ENCODE measurements around the gene LCN15. TPM values are rescaled to one million over a fixed set of nuclear protein-coding genes. Genes with fewer than 3 reads are reported as not detected.

The LCN15 gene
- total and polyA plus RNA-seq, 10 donors: 0.35 TPM; not detected in 9

GRCh38 chr9:136784249-136784996 lies 20.1 kb upstream of the LCN15 start:
- intact Hi-C loops (cut with DNase I; ENCODE audit: low total_unique reads): loop anchor here (10.0 kb wide), 1 partner anchor 280 kb away; no protein-coding TSS in a partner anchor
- no peak overlapping the region for H3K27ac ChIP-seq

GRCh38 chr9:136782452-136782851 lies 18.1 kb upstream of the LCN15 start:
- Histone ChIP-seq H3K4me3 (no peak overlapping the region), H3K9me3 (no peaks in the 10 kb centered on the region), H3K27me3 (replicated peaks in 1 of 7) (no peaks in the 10 kb centered on the region), H3K36me3 (no peaks in the 10 kb centered on the region), H3K4me1 (peaks cover 0 to 9% (median 1%) of the 10 kb centered on the region in 6 donors), H3K27ac (no peak overlapping the region)
- intact Hi-C loops (cut with DNase I; ENCODE audit: low total_unique reads): loop anchor here (10.0 kb wide), 1 partner anchor 282 kb away; no protein-coding TSS in a partner anchor
- TF ChIP-seq CTCF (IDR thresholded peaks at IDR 0.05 in 8 of 11, conservative IDR thresholded peaks at IDR 0.05 in 3 of 11): no peak
- DNase-seq: no peak
- WGBS, 5 donors: 92 to 100% (median 98%) methylated on average over 3 of the region's 3 CpGs

More at GRCh38 chr9:136784249-136784996, 20.1 kb upstream of the LCN15 start:
- peaks cover 0 to 23% (median 6%) of the 10 kb centered on the region in 6 donors for H3K4me1 ChIP-seq
- DNase-seq: no peak
- no peaks in the 10 kb centered on the region for H3K9me3 ChIP-seq
- H3K27me3 ChIP-seq (replicated peaks in 1 of 7): no peaks in the 10 kb centered on the region
- 41 to 50% (median 44%) methylated on average over 9 of the region's 9 CpGs for WGBS, 5 donors
- H3K36me3 ChIP-seq: no peaks in the 10 kb centered on the region
- no peak overlapping the region for H3K4me3 ChIP-seq
- TF ChIP-seq CTCF (IDR thresholded peaks at IDR 0.05 in 8 of 11, conservative IDR thresholded peaks at IDR 0.05 in 3 of 11): peak in 9 of 11 experiments; percentile 19 to 71 (median 55)
- no peak for TF ChIP-seq POLR2AphosphoS5 (IDR thresholded peaks at IDR 0.05)
- TF ChIP-seq POLR2A (IDR thresholded peaks at IDR 0.05): no peak

GRCh38 chr9:136779808-136780207 lies 15.5 kb upstream of the LCN15 start:
- Histone ChIP-seq H3K4me3 (no peak overlapping the region), H3K36me3 (no peaks in the 10 kb centered on the region), H3K27me3 (replicated peaks in 1 of 7) (no peaks in the 10 kb centered on the region), H3K9me3 (no peaks in the 10 kb centered on the region), H3K27ac (no peak overlapping the region), H3K4me1 (peaks cover 0 to 6% (median 0%) of the 10 kb centered on the region in 6 donors)
- intact Hi-C loops (cut with DNase I; ENCODE audit: low total_unique reads): loop anchor here (10.0 kb wide), 1 partner anchor 285 kb away; no protein-coding TSS in a partner anchor
- WGBS, 5 donors: 80 to 88% (median 82%) methylated on average over 5 of the region's 5 CpGs
- TF ChIP-seq POLR2AphosphoS5 (IDR thresholded peaks at IDR 0.05) (no peak), CTCF (IDR thresholded peaks at IDR 0.05 in 8 of 11, conservative IDR thresholded peaks at IDR 0.05 in 3 of 11) (no peak), POLR2A (IDR thresholded peaks at IDR 0.05) (no peak)
- DNase-seq: no peak

- intact Hi-C loops (cut with DNase I; ENCODE audit: low total_unique reads): no loop called here
- TF ChIP-seq POLR2AphosphoS5 (IDR thresholded peaks at IDR 0.05): no peak
- no peak for TF ChIP-seq CTCF (IDR thresholded peaks at IDR 0.05 in 8 of 11, conservative IDR thresholded peaks at IDR 0.05 in 3 of 11)
- TF ChIP-seq POLR2A (IDR thresholded peaks at IDR 0.05): no peak
- H3K4me3 ChIP-seq: no peak overlapping the region
- H3K27ac ChIP-seq: no peak overlapping the region
- H3K27me3 ChIP-seq (replicated peaks in 1 of 7): no peaks in the 10 kb centered on the region
- no peaks in the 10 kb centered on the region for H3K36me3 ChIP-seq
- peaks cover 0 to 10% (median 7%) of the 10 kb centered on the region in 8 donors for H3K9me3 ChIP-seq
- peaks cover 0 to 6% (median 0%) of the 10 kb centered on the region in 6 donors for H3K4me1 ChIP-seq
- 70 to 81% (median 75%) methylated on average over 14 of the region's 14 CpGs for WGBS, 5 donors
- DNase-seq: no peak
Observed at GRCh38 chr9:136777359-136777758, 13.0 kb upstream of the LCN15 start.
